NT2/D1 (cell line): ENCODE measurements around the gene ACOT11.
"Not testable (repeated sequence)": the region's sequence is repeated elsewhere in the genome, so short reads cannot be mapped to it uniquely, and the experiment has no call there.

Source experiments
- DNase-seq: peaks from one replicate; pipeline ENCODE4 v3.0.0-alpha.2; 2011; ENCODE audit warnings: low read depth, low spot score
- H3K27me3 ChIP-seq: 2 replicates; pipeline ENCODE4 v1.6.0; 2011; ENCODE audit warnings: mild to moderate bottlenecking; ENCODE audit not compliant: insufficient read length, insufficient read depth
- H3K36me3 ChIP-seq: 2 replicates; pipeline ENCODE4 v1.6.1; 2011; ENCODE audit warnings: mild to moderate bottlenecking, low read length, mixed read lengths; ENCODE audit not compliant: insufficient read depth, insufficient read length
- H3K4me1 ChIP-seq: 2 replicates; pipeline ENCODE4 v1.5.1; 2011; ENCODE audit not compliant: insufficient read depth, insufficient read length
- H3K4me3 ChIP-seq: 2 replicates; pipeline ENCODE4 v1.5.1; 2011; ENCODE audit warnings: low read depth; ENCODE audit not compliant: insufficient read length
- H3K9ac ChIP-seq: 2 replicates; pipeline ENCODE4 v1.6.0; 2011; ENCODE audit warnings: low read depth; ENCODE audit not compliant: insufficient read length
- H3K9me3 ChIP-seq: 2 replicates; pipeline ENCODE4 v1.5.1; 2011; ENCODE audit warnings: mild to moderate bottlenecking, low read length; ENCODE audit not compliant: insufficient read depth
- SUZ12 ChIP-seq: IDR thresholded peaks from 2 replicates; pipeline ENCODE4 v1.6.1; 2011; ENCODE audit not compliant: insufficient read length, insufficient read depth; ENCODE audit errors: extremely low read depth
- YY1 ChIP-seq: IDR thresholded peaks from 2 replicates; pipeline ENCODE4 v1.6.1; 2011; ENCODE audit not compliant: insufficient read length, insufficient read depth
- ZNF274 ChIP-seq: IDR thresholded peaks from 2 replicates; pipeline ENCODE4 v1.6.1; 2011; ENCODE audit warnings: mild to moderate bottlenecking, low read depth, low read length

ACOT11 gene

GRCh38 chr1:54506594-54506993 lies 41.4 kb upstream of the ACOT11 start:
- H3K9ac ChIP-seq, result no peak overlapping the region
- H3K4me1 ChIP-seq, result peaks cover 11% of the 10 kb centered on the region
- no peaks in the 10 kb centered on the region for H3K36me3 ChIP-seq
- no peak overlapping the region for H3K4me3 ChIP-seq
- TF ChIP-seq SUZ12 (no peak), YY1 (no peak), ZNF274 (no peak)
- no peaks in the 10 kb centered on the region for H3K27me3 ChIP-seq
- no peak for DNase-seq
- no peaks in the 10 kb centered on the region for H3K9me3 ChIP-seq

- Histone ChIP-seq H3K27me3 (no peaks in the 10 kb centered on the region), H3K4me3 (no peak overlapping the region), H3K4me1 (peaks cover 11% of the 10 kb centered on the region), H3K36me3 (no peaks in the 10 kb centered on the region), H3K9me3 (no peaks in the 10 kb centered on the region), H3K9ac (no peak overlapping the region)
- DNase-seq, result no peak
- TF ChIP-seq YY1, result no peak
- no peak for TF ChIP-seq ZNF274
- no peak for TF ChIP-seq SUZ12
Measured at GRCh38 chr1:54507033-54507870, 40.8 kb upstream of the ACOT11 start.

GRCh38 chr1:54510715-54511270 lies 37.2 kb upstream of the ACOT11 start:
- TF ChIP-seq YY1 (no peak), SUZ12 (no peak), ZNF274 (no peak)
- H3K27me3 ChIP-seq, result no peaks in the 10 kb centered on the region
- DNase-seq, result no peak
- no peak overlapping the region for H3K9ac ChIP-seq
- peaks cover 6% of the 10 kb centered on the region for H3K4me1 ChIP-seq
- H3K9me3 ChIP-seq, result no peaks in the 10 kb centered on the region
- no peak overlapping the region for H3K4me3 ChIP-seq
- H3K36me3 ChIP-seq, result no peaks in the 10 kb centered on the region

GRCh38 chr1:54513921-54514580 lies 34.0 kb upstream of the ACOT11 start:
- DNase-seq, H3K36me3 ChIP-seq, H3K27me3 ChIP-seq, H3K4me1 ChIP-seq, H3K9ac ChIP-seq, H3K9me3 ChIP-seq, H3K4me3 ChIP-seq: not testable (repeated sequence)

GRCh38 chr1:54516249-54516920 lies 31.6 kb upstream of the ACOT11 start:
- Histone ChIP-seq H3K4me3 (no peak overlapping the region), H3K9me3 (no peaks in the 10 kb centered on the region), H3K36me3 (no peaks in the 10 kb centered on the region), H3K9ac (no peak overlapping the region), H3K4me1 (peaks cover 3% of the 10 kb centered on the region), H3K27me3 (no peaks in the 10 kb centered on the region)
- TF ChIP-seq ZNF274 (no peak), YY1 (no peak), SUZ12 (no peak)
- no peak for DNase-seq

GRCh38 chr1:54517496-54517895 lies 30.5 kb upstream of the ACOT11 start:
- Histone ChIP-seq H3K9me3 (no peaks in the 10 kb centered on the region), H3K4me1 (peaks cover 3% of the 10 kb centered on the region), H3K4me3 (no peak overlapping the region), H3K27me3 (no peaks in the 10 kb centered on the region), H3K9ac (no peak overlapping the region), H3K36me3 (no peaks in the 10 kb centered on the region)
- no peak for TF ChIP-seq SUZ12
- no peak for TF ChIP-seq ZNF274
- no peak for TF ChIP-seq YY1
- DNase-seq, result no peak

- Histone ChIP-seq H3K27me3 (no peaks in the 10 kb centered on the region), H3K36me3 (no peaks in the 10 kb centered on the region), H3K4me3 (no peak overlapping the region), H3K9ac (no peak overlapping the region), H3K9me3 (no peaks in the 10 kb centered on the region), H3K4me1 (peaks cover 3% of the 10 kb centered on the region)
- TF ChIP-seq ZNF274 (no peak), SUZ12 (no peak), YY1 (no peak)
- DNase-seq, result no peak
Measured at GRCh38 chr1:54518489-54518888, 29.5 kb upstream of the ACOT11 start.
